Small intestine (tissue), 7 donors: ENCODE data around the gene ATP6V0E1. TPM values are rescaled to one million over a fixed set of nuclear protein-coding genes. Genes with fewer than 3 reads are reported as not detected.
"Not testable (repeated sequence)": the region's sequence is repeated elsewhere in the genome, so short reads cannot be mapped to it uniquely, and the experiment has no call there.

ENCODE experiments used
- DNase-seq, 2 donors: peaks; one replicate each; pipeline versions ENCODE4 v3.0.0 to v3.0.0-alpha.2; 2013
- FAIRE-seq: peaks from 2 replicates; lab custom pipeline; 2012; peaks lifted over from hg19 to GRCh38; lab: Jason Lieb, UNC
- H3K27ac ChIP-seq, 3 donors: one replicate each; pipeline ENCODE4 v1.5.1; 2013; ENCODE audit warnings: low read length in 2 of 3, mild to moderate bottlenecking in 2 of 3, control low read depth in 1 of 3, inconsistent platforms in 1 of 3, low read depth in 1 of 3, moderate library complexity in 1 of 3
- H3K27me3 ChIP-seq, 3 donors: one replicate each; pipeline ENCODE4 v1.6.1; 2013; ENCODE audit warnings: low read length in 3 of 3, inconsistent platforms in 1 of 3; ENCODE audit not compliant: control insufficient read depth in 3 of 3, insufficient read depth in 3 of 3
- H3K36me3 ChIP-seq, 3 donors: one replicate each; pipeline ENCODE4 v1.6.1; 2013; ENCODE audit warnings: low read length in 3 of 3, inconsistent platforms in 1 of 3, low read depth in 1 of 3, mild to moderate bottlenecking in 1 of 3, moderate library complexity in 1 of 3; ENCODE audit not compliant: control insufficient read depth in 3 of 3, insufficient read depth in 2 of 3
- H3K4me1 ChIP-seq, 3 donors: one replicate each; pipeline ENCODE4 v1.6.1; 2013; ENCODE audit warnings: low read length in 2 of 3, inconsistent platforms in 1 of 3, low read depth in 1 of 3, mild to moderate bottlenecking in 1 of 3, moderate library complexity in 1 of 3; ENCODE audit not compliant: control insufficient read depth in 3 of 3, insufficient read depth in 2 of 3
- H3K4me3 ChIP-seq, 3 donors: one replicate each; pipeline ENCODE4 v1.5.1; 2013; ENCODE audit warnings: low read length in 3 of 3, control low read depth in 1 of 3, inconsistent platforms in 1 of 3, low read depth in 1 of 3, mild to moderate bottlenecking in 1 of 3, moderate library complexity in 1 of 3
- H3K9me3 ChIP-seq, 2 donors: one replicate each; pipeline ENCODE4 v1.6.1; 2013; ENCODE audit warnings: low read depth in 1 of 2, low read length in 1 of 2; ENCODE audit not compliant: control insufficient read depth in 2 of 2, insufficient read depth in 1 of 2
- WGBS, 3 donors: extraction: QIAGEN DNeasy Blood & Tissue Kit; methylation state at CpG; one replicate each; pipeline ENCODE4 v1.1.7; 2013; 5-methylcytosine and 5-hydroxymethylcytosine counted together
- polyA plus RNA-seq, 4 donors: library from polyadenylated mRNA; stranded (reverse) in 3 of 4; unstranded in 1 of 4; fragments of 200-250 nt in 3 of 4; fragments of 120-200 nt in 1 of 4; gene quantifications; one replicate each; pipeline versions ENCODE4 v1.2.1 to v1.2.3, GENCODE V29; 2013
- donor health status: healthy with polysubstance abuse.
- donor health status: control.
- donor health status: control.
- donor health status: Bipolar disorder and iron deficiency.
- donor health status: healthy.

ATP6V0E1 gene
- polyA plus RNA-seq, 4 donors: 170 to 230 (median 199) TPM

DNA sequence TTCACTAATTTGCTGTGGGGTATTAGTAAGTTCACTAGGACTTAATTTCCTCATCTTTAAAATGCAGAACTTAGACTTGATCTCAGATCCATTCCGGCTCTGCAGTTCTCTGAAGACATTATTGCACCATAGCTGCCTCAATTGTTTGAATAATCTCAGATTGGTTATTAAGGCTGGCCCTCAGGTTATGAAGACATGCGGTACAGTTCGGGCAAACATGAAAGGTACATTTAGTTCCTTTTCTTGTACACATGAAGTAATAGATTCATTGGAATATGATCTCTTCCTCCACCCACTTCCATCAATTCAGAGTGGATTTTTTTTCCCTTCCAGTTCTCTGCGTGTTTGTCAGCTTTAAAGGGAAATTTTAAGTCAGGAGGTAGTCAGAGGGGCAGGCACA, 28.0 kb downstream of the ATP6V0E1 start:
- DNase-seq: no peak
- H3K9me3 ChIP-seq: no peaks in the 10 kb centered on the region
- FAIRE-seq: no peak
- WGBS, 3 donors: 75 to 84% (median 81%) methylated on average over 4 of the region's 4 CpGs
- peaks cover 0 to 7% (median 4%) of the 10 kb centered on the region in 3 donors for H3K36me3 ChIP-seq
- H3K27me3 ChIP-seq: no peaks in the 10 kb centered on the region
- H3K4me1 ChIP-seq: peaks cover 0 to 9% (median 4%) of the 10 kb centered on the region in 3 donors
- H3K4me3 ChIP-seq: no peak overlapping the region
- no peak overlapping the region for H3K27ac ChIP-seq

DNA sequence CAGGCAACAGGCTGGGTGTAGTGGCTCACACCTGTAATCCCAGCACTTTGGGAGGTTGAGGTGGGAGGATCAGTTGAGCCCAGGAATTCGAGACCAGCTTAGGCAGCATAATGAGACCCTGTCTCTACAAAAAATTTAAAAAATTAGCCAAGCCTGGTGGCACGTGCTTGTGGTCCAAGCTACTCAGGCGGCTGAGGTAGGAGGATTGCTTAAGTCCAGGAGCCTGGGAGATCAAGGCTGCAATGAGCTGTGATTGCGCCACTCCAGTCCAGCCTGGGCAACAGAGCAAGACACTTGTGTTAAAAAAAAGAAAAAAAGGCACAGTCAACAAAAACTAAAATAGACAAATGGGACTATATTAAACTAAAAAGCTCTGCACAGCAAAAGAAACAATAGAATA, 29.3 kb downstream of the ATP6V0E1 start:
- Histone ChIP-seq H3K4me3 (no peak overlapping the region), H3K4me1 (peaks cover 0 to 7% (median 0%) of the 10 kb centered on the region in 3 donors), H3K27me3 (no peaks in the 10 kb centered on the region), H3K9me3 (no peaks in the 10 kb centered on the region), H3K36me3 (peaks cover 0 to 7% (median 4%) of the 10 kb centered on the region in 3 donors), H3K27ac (no peak overlapping the region)
- DNase-seq: no peak
- FAIRE-seq: no peak
- 91 to 98% (median 96%) methylated on average over 4 of the region's 4 CpGs for WGBS, 3 donors

GRCh38 chr5:173014671-173015070, 31.1 kb downstream of the ATP6V0E1 start:
- H3K27ac ChIP-seq: no peak overlapping the region
- 90 to 96% (median 94%) methylated on average over 4 of the region's 4 CpGs for WGBS, 3 donors

DNA sequence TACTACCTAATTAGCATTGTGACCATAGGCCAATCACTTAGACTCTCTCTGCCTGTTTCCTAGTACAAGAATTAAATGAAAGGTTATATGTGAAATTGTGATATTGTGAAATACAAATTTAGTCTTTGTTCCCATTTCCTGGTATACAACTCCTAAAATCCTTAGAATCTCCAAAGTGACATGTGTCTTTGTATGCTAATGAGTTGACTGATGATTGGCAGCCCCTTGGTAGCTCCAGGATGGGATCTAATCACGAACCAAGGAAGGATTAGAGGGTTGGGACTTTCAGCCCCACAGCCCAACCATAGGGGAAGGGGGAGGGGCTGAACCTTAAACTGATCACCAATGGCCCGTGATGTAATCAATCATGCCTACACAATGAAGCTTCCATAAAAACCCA, 31.6 kb downstream of the ATP6V0E1 start:
- 91 to 95% (median 94%) methylated on average over 2 of the region's 2 CpGs for WGBS, 3 donors
- Histone ChIP-seq H3K36me3 (peaks cover 3 to 4% (median 4%) of the 10 kb centered on the region in 3 donors), H3K27ac (peak overlapping the region in 1 of 3 donors; percentile 21), H3K9me3 (no peaks in the 10 kb centered on the region), H3K4me1 (peaks cover 0 to 7% (median 0%) of the 10 kb centered on the region in 3 donors), H3K27me3 (no peaks in the 10 kb centered on the region), H3K4me3 (no peak overlapping the region)
- DNase-seq (no peak), FAIRE-seq (no peak)

More at GRCh38 chr5:173014671-173015070, 31.1 kb downstream of the ATP6V0E1 start:
- H3K36me3 ChIP-seq: peaks cover 0 to 4% (median 4%) of the 10 kb centered on the region in 3 donors
- no peaks in the 10 kb centered on the region for H3K9me3 ChIP-seq
- H3K27me3 ChIP-seq: no peaks in the 10 kb centered on the region
- H3K4me1 ChIP-seq: peaks cover 0 to 7% (median 0%) of the 10 kb centered on the region in 3 donors
- FAIRE-seq: no peak
- H3K4me3 ChIP-seq: no peak overlapping the region
- no peak for DNase-seq

- peaks cover 4 to 5% (median 5%) of the 10 kb centered on the region in 3 donors for H3K36me3 ChIP-seq
- H3K9me3 ChIP-seq: no peaks in the 10 kb centered on the region
- no peaks in the 10 kb centered on the region for H3K27me3 ChIP-seq
- peaks cover 0 to 7% (median 0%) of the 10 kb centered on the region in 3 donors for H3K4me1 ChIP-seq
- H3K27ac ChIP-seq: peak overlapping the region in 1 of 3 donors; percentile 57
- DNase-seq (no peak), FAIRE-seq (no peak)
- 90 to 92% (median 91%) methylated on average over 13 of the region's 13 CpGs for WGBS, 3 donors
- no peak overlapping the region for H3K4me3 ChIP-seq
Observed at GRCh38 chr5:173015598-173016455, 32.3 kb downstream of the ATP6V0E1 start.

DNA sequence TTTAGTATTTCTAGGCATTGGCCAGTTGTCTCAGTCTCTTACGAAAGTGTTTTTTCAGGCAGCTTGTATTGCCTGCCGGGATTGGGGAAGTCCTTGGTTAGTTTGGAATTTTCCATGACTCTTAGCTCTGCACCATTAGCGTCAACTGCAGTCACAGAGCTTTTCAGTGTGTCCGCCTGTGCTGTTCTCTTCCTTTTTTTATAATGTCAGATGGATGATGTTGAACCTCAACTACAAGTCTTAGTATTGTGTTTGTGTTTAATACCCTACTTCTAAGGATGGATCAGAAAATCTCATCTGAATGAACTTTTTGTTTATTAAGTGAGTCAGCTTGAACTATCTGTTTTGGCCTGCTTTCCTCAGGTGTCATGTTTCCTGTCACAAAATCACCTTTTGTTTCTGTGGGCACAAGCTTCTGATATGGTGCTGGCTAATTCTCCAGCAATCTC, 33.1 kb downstream of the ATP6V0E1 start:
- FAIRE-seq (no peak), DNase-seq (no peak)
- H3K27me3 ChIP-seq: no peaks in the 10 kb centered on the region
- WGBS, 3 donors: 44 to 75% (median 68%) methylated on average over 4 of the region's 4 CpGs
- H3K4me1 ChIP-seq: peaks cover 0 to 7% (median 0%) of the 10 kb centered on the region in 3 donors
- no peaks in the 10 kb centered on the region for H3K9me3 ChIP-seq
- peak overlapping the region in 1 of 3 donors; percentile 35 for H3K27ac ChIP-seq
- H3K4me3 ChIP-seq: no peak overlapping the region
- H3K36me3 ChIP-seq: peaks cover 2 to 8% (median 4%) of the 10 kb centered on the region in 3 donors

- H3K27me3 ChIP-seq, FAIRE-seq, DNase-seq, H3K9me3 ChIP-seq, H3K4me1 ChIP-seq, H3K4me3 ChIP-seq: not testable (repeated sequence)
- Histone ChIP-seq H3K27ac (peak overlapping the region in 1 of 3 donors; percentile 35), H3K36me3 (peaks cover 2 to 10% (median 4%) of the 10 kb centered on the region in 3 donors)
- WGBS, 3 donors: 89 to 98% (median 96%) methylated on average over 15 of the region's 15 CpGs
Observed at GRCh38 chr5:173017087-173017486, 33.5 kb downstream of the ATP6V0E1 start.

DNA sequence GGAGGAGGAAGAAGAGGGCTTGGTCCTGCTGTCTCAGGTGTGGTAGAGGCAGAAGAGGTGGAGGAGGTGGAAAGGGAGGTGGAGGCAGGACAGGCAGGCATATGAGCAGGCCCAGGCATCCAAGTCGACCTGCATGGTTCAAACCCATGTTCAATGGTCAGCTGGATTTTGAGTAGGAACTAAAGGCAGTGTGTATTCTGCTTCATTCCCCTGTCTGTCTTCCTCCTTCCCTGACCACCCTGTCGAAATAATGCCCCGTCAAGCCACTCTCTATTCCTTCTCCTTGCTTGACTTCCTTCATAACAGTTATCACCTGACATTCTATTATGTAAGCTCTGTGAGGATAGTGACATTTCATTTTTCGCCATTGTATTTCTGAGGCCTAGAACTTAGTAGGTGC, 34.8 kb downstream of the ATP6V0E1 start:
- Histone ChIP-seq H3K27me3 (no peaks in the 10 kb centered on the region), H3K36me3 (peaks cover 6 to 21% (median 11%) of the 10 kb centered on the region in 3 donors), H3K27ac (no peak overlapping the region), H3K9me3 (no peaks in the 10 kb centered on the region), H3K4me3 (no peak overlapping the region), H3K4me1 (peaks cover 0 to 7% (median 0%) of the 10 kb centered on the region in 3 donors)
- 92 to 97% (median 93%) methylated on average over 4 of the region's 4 CpGs for WGBS, 3 donors
- FAIRE-seq (no peak), DNase-seq (no peak)
